ENCODE results near the gene HDHD2. TPM values are rescaled to one million over a fixed set of nuclear protein-coding genes. Genes with fewer than 3 reads are reported as not detected.

HDHD2 gene
- total and polyA plus RNA-seq, 4 donors = 17.0 to 23.0 (median 18.5) TPM

DNA sequence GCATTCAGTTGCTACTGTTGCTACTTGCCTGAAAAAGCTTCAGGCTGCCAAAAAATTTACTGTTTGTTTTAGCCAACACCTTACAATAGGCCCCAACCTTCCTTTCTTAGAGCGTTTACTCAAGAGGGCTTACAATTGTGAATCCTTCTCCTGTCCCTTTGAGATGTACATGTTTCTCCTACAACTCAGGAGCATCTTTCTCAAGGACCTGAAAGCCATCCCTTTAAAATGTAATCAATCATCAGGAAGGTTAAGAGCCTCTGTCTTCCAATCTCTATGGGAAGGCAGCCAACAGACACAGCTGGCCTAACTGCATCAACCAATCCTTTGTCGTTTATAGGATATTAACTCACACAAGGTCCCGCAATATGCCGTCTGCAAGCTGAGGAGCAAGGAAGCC is 29.2 kb upstream of the HDHD2 start:
- Histone ChIP-seq H3K4me1 (ENCODE audit: control insufficient read depth in 4 of 4, insufficient read depth in 4 of 4, low read length in 3 of 4) (peaks cover 0 to 9% (median 5%) of the 10 kb centered on the region in 4 donors), H3K27ac (ENCODE audit: low read depth in 1 of 2, low read length in 2 of 2) (no peak overlapping the region), H3K9me3 (ENCODE audit: control insufficient read depth in 4 of 4, low read length in 3 of 4) (no peaks in the 10 kb centered on the region), H3K36me3 (ENCODE audit: control insufficient read depth in 4 of 4, insufficient read depth in 3 of 4, low read depth in 1 of 4, low read length in 3 of 4) (no peaks in the 10 kb centered on the region), H3K4me3 (ENCODE audit: low read depth in 1 of 3, low read length in 3 of 3) (no peak overlapping the region), H3K27me3 (ENCODE audit: control insufficient read depth in 4 of 4, insufficient read depth in 4 of 4, low read length in 3 of 4) (no peaks in the 10 kb centered on the region), H3K9ac (ENCODE audit: low read depth in 1 of 2, low read length in 2 of 2) (no peak overlapping the region)
- TF ChIP-seq NR2F2 (IDR thresholded peaks at IDR 0.05) (no peak), FOXA1 (IDR thresholded peaks at IDR 0.05) (no peak), EGR1 (IDR thresholded peaks at IDR 0.05; ENCODE audit: low read depth in 2 of 2) (no peak), FOXA2 (IDR thresholded peaks at IDR 0.05) (no peak), HNF4G (IDR thresholded peaks at IDR 0.05) (no peak)
- 82% methylated on average over 4 of the region's 4 CpGs for WGBS
- no peak for DNase-seq (ENCODE audit: low spot score)

DNA sequence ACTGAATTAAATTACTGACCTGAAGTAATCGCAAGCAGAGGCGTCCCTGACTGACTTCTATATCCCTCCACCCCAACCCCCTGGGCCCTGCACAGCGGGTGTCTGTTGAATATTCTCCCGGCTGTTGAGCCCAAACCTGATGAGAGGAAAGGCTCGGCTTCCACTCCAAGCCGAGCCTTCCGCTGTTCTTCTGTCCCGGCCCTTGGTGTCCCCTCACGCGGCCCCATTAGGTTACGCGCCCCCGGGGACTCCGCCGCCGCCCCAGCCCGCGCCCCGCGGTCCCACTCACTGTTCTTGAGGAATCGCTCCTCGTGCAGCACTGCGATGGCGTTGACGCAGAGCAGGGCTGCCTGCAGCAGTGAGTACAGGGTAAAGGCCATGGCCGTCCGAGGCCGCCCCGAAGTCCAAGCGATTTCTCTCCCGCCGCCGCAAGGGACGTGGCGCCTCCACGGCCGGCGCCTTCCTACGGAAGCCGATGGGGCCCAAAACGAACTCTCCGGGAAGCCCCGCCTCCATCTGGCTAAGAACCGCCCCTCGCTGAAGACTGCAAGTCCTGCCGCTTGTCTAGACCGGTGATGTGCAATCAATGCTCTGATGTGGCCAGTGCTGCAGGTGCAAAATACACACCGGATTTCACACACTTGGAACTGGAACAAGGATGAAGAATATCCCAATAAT is 25.7 kb upstream of the HDHD2 start, which contains the start of gene IER3IP1:
Gene IER3IP1 (minus strand): TSS at position 467 of the 678 bp plus-strand sequence. CDS start 87 bp downstream, at position 380.
- Histone ChIP-seq H3K27ac (ENCODE audit: low read depth in 1 of 2, low read length in 2 of 2) (peak within 1 kb of the TSS; percentile 82 to 91), H3K4me3 (ENCODE audit: low read depth in 1 of 3, low read length in 3 of 3) (peak within 1 kb of the TSS; percentile 87 to 95 (median 93)), H3K36me3 (ENCODE audit: control insufficient read depth in 4 of 4, insufficient read depth in 3 of 4, low read depth in 1 of 4, low read length in 3 of 4) (no peaks in the 10 kb centered on the region), H3K27me3 (ENCODE audit: control insufficient read depth in 4 of 4, insufficient read depth in 4 of 4, low read length in 3 of 4) (no peaks in the 10 kb centered on the region), H3K4me1 (ENCODE audit: control insufficient read depth in 4 of 4, insufficient read depth in 4 of 4, low read length in 3 of 4) (peaks cover 0 to 17% (median 6%) of the 10 kb centered on the region in 4 donors), H3K9ac (ENCODE audit: low read depth in 1 of 2, low read length in 2 of 2) (peak within 1 kb of the TSS; percentile 83 to 92), H3K9me3 (ENCODE audit: control insufficient read depth in 4 of 4, low read length in 3 of 4) (no peaks in the 10 kb centered on the region)
- under 1% methylated on average over 48 of the region's 48 CpGs for WGBS
- TF ChIP-seq, protein P1, sequence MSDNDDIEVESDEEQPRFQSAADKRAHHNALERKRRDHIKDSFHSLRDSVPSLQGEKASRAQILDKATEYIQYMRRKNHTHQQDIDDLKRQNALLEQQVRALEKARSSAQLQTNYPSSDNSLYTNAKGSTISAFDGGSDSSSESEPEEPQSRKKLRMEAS (IDR thresholded peaks at IDR 0.05) = peak; percentile 75
- TF ChIP-seq, protein P2, sequence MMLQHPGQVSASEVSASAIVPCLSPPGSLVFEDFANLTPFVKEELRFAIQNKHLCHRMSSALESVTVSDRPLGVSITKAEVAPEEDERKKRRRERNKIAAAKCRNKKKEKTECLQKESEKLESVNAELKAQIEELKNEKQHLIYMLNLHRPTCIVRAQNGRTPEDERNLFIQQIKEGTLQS (IDR thresholded peaks at IDR 0.05) = no peak
- TF ChIP-seq JUND (IDR thresholded peaks at IDR 0.05) (peak in 1 of 2 donors; percentile 23), TAF1 (conservative IDR thresholded peaks at IDR 0.05) (no peak), FOXA1 (IDR thresholded peaks at IDR 0.05) (peak; percentile 21), GABPA (IDR thresholded peaks at IDR 0.05 in 1 of 2, conservative IDR thresholded peaks at IDR 0.05 in 1 of 2) (peak in 1 of 2 donors; percentile 75), HNF4A (conservative IDR thresholded peaks at IDR 0.05) (peak; percentile 47 to 59), SP1 (IDR thresholded peaks at IDR 0.05) (peak; percentile 64), RAD21 (IDR thresholded peaks at IDR 0.05) (peak; percentile 15 to 41), FOXA2 (IDR thresholded peaks at IDR 0.05) (no peak), HNF4G (IDR thresholded peaks at IDR 0.05) (no peak), RXRA (IDR thresholded peaks at IDR 0.05) (peak; percentile 46 to 51), YY1 (IDR thresholded peaks at IDR 0.05) (peak; percentile 96), EGR1 (IDR thresholded peaks at IDR 0.05; ENCODE audit: low read depth in 2 of 2) (peak in 1 of 2 donors; percentile 49), NR2F2 (IDR thresholded peaks at IDR 0.05) (peak; percentile 37)
- TF ChIP-seq, protein P3, sequence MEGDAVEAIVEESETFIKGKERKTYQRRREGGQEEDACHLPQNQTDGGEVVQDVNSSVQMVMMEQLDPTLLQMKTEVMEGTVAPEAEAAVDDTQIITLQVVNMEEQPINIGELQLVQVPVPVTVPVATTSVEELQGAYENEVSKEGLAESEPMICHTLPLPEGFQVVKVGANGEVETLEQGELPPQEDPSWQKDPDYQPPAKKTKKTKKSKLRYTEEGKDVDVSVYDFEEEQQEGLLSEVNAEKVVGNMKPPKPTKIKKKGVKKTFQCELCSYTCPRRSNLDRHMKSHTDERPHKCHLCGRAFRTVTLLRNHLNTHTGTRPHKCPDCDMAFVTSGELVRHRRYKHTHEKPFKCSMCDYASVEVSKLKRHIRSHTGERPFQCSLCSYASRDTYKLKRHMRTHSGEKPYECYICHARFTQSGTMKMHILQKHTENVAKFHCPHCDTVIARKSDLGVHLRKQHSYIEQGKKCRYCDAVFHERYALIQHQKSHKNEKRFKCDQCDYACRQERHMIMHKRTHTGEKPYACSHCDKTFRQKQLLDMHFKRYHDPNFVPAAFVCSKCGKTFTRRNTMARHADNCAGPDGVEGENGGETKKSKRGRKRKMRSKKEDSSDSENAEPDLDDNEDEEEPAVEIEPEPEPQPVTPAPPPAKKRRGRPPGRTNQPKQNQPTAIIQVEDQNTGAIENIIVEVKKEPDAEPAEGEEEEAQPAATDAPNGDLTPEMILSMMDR (IDR thresholded peaks at IDR 0.05; ENCODE audit: low read depth, low read length, missing input control) = no peak
- TF ChIP-seq, protein P4, sequence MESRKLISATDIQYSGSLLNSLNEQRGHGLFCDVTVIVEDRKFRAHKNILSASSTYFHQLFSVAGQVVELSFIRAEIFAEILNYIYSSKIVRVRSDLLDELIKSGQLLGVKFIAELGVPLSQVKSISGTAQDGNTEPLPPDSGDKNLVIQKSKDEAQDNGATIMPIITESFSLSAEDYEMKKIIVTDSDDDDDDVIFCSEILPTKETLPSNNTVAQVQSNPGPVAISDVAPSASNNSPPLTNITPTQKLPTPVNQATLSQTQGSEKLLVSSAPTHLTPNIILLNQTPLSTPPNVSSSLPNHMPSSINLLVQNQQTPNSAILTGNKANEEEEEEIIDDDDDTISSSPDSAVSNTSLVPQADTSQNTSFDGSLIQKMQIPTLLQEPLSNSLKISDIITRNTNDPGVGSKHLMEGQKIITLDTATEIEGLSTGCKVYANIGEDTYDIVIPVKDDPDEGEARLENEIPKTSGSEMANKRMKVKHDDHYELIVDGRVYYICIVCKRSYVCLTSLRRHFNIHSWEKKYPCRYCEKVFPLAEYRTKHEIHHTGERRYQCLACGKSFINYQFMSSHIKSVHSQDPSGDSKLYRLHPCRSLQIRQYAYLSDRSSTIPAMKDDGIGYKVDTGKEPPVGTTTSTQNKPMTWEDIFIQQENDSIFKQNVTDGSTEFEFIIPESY (IDR thresholded peaks at IDR 0.05) = peak; percentile 85
- TF ChIP-seq, protein P5, sequence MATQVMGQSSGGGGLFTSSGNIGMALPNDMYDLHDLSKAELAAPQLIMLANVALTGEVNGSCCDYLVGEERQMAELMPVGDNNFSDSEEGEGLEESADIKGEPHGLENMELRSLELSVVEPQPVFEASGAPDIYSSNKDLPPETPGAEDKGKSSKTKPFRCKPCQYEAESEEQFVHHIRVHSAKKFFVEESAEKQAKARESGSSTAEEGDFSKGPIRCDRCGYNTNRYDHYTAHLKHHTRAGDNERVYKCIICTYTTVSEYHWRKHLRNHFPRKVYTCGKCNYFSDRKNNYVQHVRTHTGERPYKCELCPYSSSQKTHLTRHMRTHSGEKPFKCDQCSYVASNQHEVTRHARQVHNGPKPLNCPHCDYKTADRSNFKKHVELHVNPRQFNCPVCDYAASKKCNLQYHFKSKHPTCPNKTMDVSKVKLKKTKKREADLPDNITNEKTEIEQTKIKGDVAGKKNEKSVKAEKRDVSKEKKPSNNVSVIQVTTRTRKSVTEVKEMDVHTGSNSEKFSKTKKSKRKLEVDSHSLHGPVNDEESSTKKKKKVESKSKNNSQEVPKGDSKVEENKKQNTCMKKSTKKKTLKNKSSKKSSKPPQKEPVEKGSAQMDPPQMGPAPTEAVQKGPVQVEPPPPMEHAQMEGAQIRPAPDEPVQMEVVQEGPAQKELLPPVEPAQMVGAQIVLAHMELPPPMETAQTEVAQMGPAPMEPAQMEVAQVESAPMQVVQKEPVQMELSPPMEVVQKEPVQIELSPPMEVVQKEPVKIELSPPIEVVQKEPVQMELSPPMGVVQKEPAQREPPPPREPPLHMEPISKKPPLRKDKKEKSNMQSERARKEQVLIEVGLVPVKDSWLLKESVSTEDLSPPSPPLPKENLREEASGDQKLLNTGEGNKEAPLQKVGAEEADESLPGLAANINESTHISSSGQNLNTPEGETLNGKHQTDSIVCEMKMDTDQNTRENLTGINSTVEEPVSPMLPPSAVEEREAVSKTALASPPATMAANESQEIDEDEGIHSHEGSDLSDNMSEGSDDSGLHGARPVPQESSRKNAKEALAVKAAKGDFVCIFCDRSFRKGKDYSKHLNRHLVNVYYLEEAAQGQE (IDR thresholded peaks at IDR 0.05) = peak; percentile 34
- peak; percentile 90 for DNase-seq (ENCODE audit: low spot score)

Data from liver (tissue), 9 donors.